ENCODE results near the gene STOML1.

STOML1 gene, protein sequence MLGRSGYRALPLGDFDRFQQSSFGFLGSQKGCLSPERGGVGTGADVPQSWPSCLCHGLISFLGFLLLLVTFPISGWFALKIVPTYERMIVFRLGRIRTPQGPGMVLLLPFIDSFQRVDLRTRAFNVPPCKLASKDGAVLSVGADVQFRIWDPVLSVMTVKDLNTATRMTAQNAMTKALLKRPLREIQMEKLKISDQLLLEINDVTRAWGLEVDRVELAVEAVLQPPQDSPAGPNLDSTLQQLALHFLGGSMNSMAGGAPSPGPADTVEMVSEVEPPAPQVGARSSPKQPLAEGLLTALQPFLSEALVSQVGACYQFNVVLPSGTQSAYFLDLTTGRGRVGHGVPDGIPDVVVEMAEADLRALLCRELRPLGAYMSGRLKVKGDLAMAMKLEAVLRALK

DNA sequence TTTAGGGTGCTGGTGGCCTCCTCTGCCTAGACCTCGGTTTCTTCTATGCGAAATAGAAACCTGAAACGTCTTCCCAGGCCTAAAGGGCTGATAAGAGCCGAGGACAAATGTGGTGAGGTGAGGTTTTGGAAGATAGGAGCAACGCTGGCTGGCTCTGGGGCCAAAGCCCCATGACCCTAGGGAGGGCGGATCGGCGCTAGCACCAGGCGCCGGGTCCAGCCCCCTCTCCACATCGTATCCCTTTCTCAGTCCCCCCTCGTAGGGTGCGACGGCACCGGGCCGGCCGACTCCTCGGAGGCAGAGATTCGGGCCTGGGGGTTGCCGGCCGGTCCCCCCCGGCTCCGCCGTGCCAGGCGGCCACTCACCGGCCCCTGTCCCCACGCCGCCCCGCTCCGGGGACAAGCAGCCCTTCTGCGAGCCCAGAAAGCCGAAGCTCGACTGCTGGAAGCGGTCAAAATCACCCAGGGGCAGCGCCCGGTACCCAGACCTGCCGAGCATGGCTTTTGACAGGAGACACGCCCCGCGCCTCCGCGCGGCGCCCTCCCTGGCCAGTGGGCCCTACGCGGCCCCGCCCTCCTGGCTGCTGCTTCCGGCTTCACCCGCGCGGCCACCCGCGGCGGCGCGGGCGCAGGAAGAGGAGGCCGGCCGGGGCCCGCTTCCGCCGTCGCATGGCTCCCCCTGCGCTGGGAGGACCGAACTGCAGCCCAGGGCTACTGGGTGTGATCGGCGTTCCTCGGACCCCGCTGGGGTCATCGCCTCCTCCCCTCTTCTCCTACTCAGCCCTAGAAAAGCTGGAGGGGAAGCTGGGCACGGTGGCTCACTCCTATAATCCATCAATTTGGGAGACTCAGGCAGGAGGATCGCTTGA is at the start of gene STOML1:
Gene STOML1, minus strand, starts transcription at position 570 of the 868 bp plus-strand sequence. Its CDS starts 72 bp downstream, at position 498.
- peak; percentile 66 for DNase-seq (ENCODE audit: low read depth)
- H3K4me3 ChIP-seq (ENCODE audit: low read length) = peak within 1 kb of the TSS; percentile 60
- TF ChIP-seq, protein P1, sequence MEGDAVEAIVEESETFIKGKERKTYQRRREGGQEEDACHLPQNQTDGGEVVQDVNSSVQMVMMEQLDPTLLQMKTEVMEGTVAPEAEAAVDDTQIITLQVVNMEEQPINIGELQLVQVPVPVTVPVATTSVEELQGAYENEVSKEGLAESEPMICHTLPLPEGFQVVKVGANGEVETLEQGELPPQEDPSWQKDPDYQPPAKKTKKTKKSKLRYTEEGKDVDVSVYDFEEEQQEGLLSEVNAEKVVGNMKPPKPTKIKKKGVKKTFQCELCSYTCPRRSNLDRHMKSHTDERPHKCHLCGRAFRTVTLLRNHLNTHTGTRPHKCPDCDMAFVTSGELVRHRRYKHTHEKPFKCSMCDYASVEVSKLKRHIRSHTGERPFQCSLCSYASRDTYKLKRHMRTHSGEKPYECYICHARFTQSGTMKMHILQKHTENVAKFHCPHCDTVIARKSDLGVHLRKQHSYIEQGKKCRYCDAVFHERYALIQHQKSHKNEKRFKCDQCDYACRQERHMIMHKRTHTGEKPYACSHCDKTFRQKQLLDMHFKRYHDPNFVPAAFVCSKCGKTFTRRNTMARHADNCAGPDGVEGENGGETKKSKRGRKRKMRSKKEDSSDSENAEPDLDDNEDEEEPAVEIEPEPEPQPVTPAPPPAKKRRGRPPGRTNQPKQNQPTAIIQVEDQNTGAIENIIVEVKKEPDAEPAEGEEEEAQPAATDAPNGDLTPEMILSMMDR (conservative IDR thresholded peaks at IDR 0.05; ENCODE audit: low read depth, low read length) = peak; percentile 78

DNA sequence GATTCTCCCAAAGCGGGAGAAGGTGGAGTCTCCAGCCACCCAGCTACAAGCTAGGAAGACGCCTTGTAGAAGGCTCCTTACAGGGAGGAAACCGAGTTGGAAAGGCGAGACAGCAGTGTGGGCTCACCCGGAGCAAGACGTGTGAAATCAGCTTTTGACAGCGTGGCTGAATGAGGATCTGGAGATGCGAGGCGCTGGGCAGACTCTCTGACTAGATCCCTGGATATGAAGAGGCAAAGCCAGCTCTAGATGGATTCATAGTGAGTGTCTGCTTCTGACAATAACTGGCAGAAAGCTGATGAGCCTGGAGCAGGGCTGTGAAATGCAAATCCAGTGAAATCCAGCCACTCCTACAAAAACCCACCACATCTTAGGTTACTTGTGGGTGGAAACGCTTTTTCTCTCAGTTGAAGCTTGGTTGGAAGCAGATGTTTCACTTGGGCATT is 49.2 kb upstream of the STOML1 start:
- TF ChIP-seq, protein P1 (conservative IDR thresholded peaks at IDR 0.05; ENCODE audit: low read depth, low read length) = no peak
- no peak overlapping the region for H3K4me3 ChIP-seq (ENCODE audit: low read length)
- DNase-seq (ENCODE audit: low read depth) = no peak

DNA sequence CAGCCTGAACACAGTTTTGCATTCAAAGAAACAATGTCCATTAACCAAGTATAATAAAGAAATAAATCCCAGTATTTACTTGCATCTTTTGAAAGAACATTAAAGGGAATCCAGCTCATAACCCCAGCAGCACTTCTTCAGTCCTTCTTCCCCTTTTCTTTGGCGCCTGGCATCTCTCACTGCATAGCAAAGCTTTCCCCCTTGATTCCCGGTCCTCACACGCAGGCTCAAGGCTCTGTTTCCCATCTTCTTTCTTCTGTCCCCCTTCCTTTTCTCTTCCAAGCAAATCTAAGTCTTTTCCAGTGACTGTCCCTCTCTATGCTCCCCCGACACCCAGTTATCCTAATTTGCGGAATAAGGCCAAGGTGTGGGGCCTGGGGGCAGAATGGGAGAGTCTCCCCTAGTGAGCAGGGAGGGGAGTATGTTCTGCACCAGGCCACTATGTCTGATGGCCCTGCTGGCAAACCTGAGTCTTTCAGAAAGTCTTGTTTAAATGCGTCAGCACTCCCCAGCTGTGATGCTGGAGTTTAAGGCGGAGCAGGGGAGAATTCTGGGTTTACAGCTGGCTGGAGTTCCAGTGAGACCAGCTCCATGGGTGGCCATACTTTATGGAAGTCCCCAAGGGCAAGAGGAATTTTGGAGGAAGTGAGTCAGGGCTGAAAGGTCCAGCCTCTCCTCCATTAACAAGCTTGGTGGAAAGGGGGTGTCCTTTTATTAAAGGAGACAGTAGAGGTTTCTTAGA is 48.2 kb upstream of the STOML1 start:
- no peak for DNase-seq (ENCODE audit: low read depth)
- TF ChIP-seq, protein P1 (conservative IDR thresholded peaks at IDR 0.05; ENCODE audit: low read depth, low read length) = no peak
- no peak overlapping the region for H3K4me3 ChIP-seq (ENCODE audit: low read length)

DNA sequence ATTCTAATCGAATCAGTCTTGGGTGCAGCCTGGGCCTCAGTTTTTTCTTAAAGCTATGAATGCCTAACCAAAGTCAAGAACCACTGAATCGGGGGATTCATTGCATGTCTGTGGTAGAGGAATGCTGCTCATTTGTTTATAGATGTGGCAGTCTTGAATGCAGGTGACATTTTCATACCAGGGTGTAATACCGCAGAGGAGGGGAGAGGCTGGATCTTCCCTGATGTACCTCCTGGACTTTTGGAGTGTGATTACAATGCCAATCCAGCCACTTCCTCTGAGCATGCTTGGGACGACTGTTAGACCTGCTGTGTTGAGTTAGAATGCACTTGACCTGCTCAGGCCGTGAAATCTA is 47.5 kb upstream of the STOML1 start:
- TF ChIP-seq, protein P1 (conservative IDR thresholded peaks at IDR 0.05; ENCODE audit: low read depth, low read length) = no peak
- H3K4me3 ChIP-seq (ENCODE audit: low read length) = no peak overlapping the region

DNA sequence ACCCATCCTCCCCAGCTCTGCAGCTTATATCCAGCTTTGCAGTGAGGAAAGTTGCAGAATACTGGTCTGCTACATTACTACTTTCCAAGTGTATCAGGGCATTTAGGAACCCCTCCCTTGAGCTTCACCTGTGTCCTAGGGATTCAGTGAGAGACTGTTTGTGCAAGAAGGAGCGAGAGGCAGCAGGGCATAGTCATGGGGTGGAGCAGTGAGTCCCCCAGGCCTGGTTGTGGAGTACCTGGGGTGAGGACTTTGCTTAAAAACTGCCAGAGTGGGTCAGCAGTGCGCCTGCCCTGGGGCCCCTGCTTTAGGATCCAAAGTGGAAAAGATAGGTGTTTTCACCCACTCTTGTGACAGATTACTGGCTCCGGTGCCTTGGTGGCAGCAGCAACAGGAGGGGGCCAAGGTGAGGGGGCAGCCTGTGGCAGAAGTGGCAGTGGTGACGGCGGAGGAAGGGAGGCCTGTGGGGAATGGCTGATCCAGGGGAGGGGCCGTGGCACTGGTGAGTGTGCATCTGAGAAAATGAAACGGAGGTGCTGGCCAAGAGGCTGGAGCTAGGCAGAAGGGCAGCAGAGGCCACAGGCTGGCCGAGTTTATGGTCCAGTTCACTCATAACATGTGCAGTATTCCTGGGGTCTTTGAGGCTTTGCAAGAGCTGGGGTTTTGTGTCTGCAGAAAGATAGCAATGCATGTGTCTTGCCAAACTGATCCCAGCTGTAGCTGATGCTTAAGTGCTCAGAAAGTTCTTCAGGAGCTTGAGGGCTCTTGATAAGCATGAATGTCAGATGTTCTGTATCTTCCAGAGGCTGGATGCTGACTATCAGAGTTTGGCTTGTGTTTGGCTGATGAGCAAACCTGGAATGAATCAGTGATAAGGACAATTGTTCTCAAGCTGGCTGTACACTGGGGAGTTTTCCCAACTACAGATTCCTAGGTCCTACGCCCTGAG is 46.9 kb upstream of the STOML1 start:
- no peak for DNase-seq (ENCODE audit: low read depth)
- TF ChIP-seq, protein P1 (conservative IDR thresholded peaks at IDR 0.05; ENCODE audit: low read depth, low read length) = no peak
- H3K4me3 ChIP-seq (ENCODE audit: low read length) = no peak overlapping the region

More for the DNA sequence above, 47.5 kb upstream of the STOML1 start:
- DNase-seq (ENCODE audit: low read depth) = no peak

All from retinal pigment epithelial cell (primary cell).